Mucosa of gallbladder (tissue), 1 donor: ENCODE data around the gene MIDN. TPM values are rescaled to one million over a fixed set of nuclear protein-coding genes. Genes with fewer than 3 reads are reported as not detected.

ENCODE experiments used
- DNase-seq: peaks from one replicate; pipeline ENCODE4 v3.0.0-alpha.2; 2020; ENCODE audit warnings: low spot score
- total RNA-seq: library from RNA; stranded (reverse); gene quantifications from one replicate; pipeline ENCODE4 v1.2.1, GENCODE V29; 2021
- donor health status: DM: no; HTN: no; CAD: no.

The MIDN gene
- total RNA-seq, 1 donor from 2014 or later, result 127 TPM

DNA sequence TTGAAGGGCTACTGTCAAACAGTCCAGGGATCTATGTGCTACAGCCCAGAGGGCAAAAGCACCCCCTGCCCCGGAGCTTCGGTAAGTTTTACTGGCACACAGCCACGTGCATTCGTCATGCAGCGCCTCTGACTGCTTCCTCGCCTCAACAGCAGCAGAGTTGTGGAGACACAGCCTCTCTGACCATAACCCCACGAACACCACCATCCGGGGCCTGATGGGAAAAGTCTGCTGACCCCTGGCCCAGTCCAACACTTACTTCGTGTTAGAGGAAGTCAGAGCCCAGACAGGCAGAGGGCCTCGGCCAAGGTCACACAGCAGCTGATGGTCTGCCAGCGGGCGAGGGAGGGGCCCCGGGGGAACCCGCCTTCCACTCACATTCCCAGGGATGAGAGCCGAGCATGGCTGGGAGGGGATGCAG is 15.7 kb upstream of the MIDN start:
- no peak for DNase-seq

DNA sequence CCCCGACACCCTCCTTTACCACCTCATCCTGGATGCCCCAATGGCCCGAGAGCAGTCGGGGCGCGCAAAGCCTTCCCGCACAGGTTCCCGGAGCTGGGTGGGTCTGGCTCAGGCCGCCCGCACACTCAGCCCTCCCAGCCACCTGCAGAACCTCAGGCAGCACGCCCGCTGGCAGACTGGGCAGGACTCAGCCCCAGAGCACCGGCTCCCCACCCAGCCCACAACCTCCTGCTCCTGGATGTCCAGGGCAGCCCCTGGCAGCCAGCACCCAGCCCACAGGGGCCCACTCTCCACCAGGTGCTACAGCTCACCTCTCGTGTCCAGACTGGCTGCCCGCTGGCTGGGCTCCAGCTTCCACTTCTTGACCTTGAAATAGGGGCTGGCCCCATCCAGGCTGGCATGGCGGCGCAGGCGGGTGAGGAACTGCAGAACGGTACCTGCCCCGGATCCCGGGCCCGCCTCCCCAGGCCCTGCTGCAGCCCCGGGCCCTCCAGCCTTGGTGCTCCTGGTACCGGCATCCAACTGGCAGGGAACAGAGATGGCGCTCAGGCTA is 15.2 kb upstream of the MIDN start:
- DNase-seq, result no peak

DNA sequence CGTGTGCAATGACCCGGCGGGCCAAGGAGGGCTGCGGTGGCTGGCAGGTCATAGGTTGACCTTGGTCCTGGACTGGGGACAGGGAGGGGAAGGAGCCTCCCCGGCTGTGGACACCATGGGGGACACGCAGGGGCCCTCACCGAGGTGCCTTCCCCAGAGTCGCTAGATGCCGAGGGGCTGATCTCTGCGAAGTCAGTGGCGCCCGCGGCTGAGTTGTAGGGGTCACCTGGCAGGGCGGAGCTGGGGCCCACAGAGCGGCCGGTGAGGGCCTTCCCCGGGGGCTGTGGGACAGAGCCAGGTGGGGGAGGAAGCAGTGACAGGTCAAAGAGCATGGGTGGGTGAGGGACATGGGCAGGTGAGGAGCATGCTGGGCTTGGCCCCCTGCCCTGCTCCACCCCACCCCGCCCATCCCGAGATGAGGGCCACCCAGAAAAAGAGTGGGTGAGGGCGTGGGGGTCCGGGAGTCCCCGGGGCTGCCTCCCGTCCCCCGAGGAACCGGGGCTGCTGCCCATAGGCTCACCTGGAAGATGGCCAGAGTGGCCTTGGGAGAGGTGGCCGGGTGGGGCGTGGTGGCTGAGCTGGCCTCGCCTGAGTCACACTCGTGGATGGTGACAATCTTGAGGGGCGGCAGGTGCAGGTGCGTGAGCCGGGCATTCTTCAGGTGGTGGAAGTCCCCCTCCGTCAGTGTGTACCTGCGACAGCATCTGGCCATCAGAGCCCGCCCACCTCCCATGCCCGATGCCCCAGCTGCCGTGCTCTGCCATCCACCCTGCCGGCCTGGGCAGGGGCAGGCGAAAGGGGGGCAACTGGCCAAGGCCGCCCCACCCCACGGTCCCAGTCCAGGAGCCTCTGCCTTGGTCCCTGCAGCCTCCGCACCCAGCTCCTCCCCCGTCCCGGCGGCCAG is 14.1 kb upstream of the MIDN start:
- no peak for DNase-seq

DNA sequence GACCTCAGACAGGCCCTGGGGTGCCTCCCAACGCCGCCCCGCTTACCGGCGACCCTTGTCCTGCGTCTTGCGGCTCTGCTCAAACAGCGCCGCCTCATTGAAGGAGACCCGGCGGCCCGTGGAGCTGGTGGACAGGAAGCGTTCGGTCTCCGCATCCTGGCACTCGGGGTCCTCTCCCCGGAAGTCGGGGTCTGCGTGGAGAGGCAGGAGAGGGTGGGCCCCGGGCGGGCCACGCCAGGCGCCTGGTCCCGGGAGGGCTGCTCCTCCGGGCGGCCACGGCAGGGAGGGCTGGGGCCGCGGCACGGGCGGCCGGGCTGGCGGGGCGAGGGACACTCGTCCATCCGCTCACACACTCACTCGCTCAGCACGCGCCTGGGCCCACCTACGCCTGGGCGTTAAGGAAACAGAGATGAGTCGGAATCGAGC is 13.4 kb upstream of the MIDN start:
- no peak for DNase-seq

DNA sequence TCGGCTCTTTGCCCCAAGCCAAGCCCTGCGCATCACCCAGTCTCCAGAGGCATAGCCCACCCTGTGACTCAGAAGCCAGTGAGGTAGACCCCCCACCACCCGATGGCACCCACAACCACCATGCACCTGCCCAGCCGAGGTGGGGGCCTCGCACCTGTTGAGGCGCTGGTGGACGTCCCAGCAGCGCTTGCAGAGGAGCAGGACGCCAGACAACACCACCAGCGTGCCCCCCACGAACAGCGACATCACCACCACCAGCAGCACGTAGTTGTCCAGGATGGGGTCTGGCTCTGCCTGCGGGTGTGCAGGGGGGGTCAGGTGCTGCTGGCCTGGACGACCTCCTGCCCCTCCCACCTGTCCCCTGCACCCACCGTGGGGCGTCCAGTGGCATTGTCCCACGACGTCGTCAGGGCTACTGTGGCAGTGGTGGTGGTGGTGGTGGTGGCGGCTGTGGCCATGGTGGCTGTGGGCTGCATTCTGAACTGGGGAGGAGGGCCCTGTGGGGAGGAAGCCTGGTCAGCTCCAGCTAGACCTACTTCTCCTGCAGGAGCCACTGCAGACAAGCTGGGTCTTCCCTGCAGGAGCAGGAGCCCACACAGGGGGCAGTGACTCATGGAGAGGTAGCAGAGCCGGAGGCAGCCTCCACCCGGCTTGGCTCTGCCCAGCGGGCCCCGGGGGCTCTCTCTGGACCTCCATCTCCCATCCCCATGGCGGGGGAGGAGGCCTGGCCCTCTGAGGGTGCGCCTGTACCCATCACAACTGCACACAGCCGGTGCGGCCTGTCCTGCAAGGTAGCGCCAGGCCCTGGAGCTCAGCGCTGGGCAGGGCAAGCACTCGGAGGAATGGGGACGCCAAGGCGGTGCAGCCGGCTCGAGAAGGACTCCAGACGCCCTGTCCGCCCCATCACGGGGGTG is 12.5 kb upstream of the MIDN start:
- no peak for DNase-seq

DNA sequence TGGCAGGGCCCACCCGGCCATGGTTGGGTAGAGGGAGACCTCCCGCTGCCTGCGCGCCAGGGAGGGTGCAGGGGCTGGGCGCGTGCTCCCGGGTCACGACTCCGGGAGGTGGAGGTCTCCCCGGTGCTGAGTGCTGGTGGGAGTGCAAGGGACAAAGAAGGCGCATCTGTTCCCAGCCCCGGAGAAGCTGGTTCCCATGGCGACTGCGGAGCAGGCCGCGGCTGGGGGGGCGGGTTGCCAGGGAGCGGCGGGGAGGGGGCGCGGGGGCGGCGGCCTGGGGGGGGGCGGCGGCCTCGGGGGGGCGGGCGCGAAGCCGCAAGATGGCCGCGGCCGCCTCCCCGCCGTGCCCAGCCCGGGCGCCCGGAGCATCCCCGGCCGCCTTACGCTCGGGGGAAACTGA is 11.8 kb upstream of the MIDN start:
- no peak for DNase-seq

DNA sequence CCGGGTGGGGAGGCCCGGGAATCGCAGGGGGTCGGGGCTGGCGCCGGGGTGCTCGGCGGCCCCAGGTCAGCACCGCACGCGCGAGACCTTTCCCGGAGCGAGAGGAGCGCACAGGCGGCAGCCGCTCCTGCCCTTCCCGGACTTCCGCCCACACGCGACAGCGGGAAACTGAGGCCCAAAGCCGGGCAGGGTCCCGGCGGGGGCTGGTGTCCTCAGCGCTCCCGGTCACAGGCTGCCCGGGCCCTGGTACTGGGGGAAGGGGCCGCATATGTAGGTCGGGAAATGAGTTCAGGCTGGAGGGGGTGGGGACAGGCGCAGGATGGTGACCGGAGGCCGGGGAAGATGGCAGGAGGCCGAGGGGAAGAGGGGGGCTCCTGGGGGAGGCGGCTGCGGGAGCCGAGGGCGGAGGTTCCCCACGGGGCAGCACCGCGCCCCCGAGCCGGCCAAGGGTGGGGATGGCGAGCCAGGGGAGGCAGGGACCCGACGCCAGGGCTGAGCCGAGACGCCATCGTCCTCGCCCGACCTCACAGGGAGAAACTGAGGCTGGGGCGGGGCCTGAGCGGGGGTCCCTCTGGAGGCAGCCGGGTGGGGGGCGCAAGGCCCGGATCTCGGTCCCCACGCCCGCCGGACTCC is 11.2 kb upstream of the MIDN start:
- no peak for DNase-seq

DNA sequence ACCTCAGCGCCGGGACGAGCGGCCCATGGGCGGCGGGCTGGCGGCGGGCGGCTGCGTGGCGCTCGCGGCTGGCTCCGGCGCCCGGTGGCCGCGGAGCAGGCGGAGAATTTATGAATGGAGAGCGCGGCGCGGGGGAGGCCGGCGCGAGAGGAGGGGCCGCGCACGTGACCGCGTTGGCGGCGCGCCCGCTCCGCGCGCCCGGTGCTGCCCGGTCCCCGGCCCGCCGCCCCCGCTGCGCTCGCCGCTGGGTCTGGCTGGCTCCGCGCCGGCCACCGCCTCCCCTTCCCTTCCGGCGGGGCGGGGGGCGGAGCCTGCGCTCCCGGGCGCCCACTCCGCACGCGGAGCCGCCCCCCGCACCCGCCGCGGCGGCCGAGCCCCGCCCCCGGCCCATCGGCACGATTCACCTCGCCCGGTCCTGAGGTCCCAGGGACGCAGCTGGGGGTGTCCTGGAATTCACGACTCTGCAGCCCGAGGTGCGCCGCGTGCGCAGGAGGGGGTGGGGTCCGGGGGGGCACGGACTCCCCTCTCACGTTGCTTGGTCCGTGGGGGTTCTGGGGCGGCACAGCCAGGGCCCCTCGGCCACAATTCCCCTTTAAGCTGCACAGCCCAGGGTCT is 10.5 kb upstream of the MIDN start, which contains the start of gene CBARP:
Gene CBARP, minus strand, starts transcription at position 252 of the 615 bp plus-strand sequence. CDS start 1,905 bp downstream, outside the sequence.
- no peak for DNase-seq

DNA sequence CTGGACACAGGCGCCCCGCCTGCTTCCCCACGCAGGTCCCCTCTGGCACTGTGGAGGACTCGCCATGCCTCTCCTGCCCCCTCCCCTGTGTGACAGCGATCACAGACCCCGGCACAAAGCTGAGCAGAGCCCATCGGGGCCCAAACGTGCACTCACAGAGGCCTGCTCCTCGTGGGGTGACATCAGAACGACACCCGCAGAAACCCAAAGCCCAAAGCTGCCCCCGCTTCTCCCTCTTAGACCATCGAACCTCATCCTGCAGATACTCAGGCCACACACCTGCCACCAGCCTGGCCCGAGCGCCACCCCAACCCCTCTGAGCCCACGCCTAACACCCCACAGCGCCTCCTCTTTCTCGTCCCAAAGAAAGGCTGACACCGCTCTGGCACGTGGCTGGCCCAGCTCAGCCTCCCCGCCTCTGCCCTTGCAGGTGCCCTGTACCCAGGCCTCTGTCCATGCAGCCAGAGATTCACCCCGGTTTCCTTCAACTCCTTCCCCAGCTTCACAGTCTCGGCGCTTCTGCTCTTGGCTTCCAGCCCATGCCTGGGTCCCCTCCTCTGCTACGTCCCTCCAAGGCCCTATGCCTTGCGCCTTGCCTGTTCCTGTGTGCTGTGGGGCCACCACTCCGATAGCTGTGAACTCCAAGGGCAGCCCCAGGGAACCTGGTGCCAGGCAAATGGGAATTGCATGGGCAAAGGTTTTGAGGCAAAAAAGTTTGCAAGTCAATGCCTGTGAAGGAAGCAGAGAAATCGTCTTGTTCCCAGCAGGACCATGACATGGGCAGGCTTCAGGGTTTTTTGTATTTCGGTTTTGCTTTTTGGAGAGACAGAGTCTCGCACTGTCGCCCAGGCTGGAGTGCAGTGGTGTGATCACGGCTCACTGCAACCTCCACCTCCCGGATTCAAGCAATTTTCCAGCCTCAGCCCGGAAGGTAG is 9.7 kb upstream of the MIDN start:
- DNase-seq, result no peak

DNA sequence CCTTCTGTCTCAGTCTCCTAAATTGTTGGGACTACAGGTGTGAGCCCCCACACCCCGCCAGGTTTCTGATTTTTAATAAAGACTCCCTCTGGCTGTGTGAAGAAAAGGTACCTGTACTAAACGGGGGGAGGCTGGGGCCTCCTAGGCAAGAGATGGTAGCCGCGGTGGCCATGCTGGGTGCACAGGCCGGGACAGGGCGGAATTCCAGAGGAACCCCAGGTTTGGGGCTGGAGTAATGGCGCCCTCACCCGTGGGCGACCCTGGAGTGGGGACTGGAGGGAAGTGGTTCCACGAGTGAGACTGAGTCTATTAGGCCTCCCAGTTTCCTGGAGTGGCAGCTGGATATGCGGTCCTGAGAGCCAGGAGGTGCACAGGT is 9.0 kb upstream of the MIDN start:
- DNase-seq, result no peak

DNA sequence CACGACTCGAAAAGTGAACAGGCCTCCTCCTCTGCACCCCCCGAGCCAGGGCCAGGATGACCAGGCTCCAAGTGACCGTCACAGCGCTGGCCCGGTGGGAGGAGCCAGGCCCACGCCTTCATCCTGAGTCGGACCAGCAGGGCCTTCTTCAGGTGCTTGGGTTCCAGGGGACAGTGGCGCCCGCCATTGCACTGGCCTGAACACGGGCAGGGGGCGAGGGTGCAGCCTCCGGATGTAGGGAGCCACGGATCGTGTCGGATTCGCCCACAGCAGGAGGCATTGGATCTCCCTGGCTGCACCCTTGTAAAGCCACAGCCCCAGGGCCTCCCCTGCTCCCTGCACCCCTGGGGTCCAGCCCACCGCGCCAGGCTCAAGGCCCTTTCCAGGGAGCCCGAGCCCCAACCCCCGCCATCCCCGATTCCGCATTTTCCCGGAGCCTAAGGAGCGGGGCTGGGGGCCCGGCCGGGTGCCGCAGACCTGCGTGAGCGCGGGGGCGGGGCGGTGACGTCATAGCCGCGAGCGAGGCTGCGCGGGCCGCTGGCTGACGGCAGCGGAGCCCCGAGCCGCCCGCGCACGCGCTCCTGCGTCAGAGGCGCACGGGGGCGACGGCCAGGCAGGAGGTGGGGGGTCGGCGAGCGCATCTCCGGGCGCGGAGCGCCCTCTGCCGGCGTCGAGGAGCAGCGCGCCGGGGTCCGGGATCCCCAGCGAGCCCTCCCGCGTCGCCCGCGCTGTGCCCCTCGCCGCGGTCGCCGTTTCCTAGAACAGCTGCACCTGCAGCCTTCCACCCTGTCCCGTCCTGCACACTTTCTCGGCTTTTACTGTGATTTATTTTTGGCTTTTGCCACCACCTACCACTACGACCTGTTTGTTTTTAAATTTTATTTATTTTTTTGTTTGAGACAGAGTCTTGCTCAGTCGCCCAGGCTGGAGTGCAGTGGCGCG is 8.3 kb upstream of the MIDN start:
- peak; percentile 88 for DNase-seq

DNA sequence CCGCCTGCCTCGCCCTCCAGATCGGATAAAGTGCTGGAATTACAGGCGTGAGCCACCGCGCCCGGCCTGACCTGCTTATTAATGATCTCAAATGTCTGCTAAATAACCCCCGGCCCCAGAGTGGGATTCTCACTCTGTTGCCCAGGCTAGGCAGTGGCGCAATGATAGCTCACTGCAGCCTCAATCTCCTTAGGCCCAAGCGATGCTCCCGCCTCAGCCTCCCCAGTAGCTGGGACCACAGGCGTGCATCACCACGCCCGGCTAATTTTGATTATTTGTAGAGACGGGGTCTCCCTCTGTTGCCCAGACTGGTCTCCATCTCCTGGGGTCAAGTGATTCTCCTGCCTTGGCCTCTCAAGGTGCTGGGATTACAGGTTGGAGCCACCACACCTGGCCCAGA is 7.5 kb upstream of the MIDN start:
- no peak for DNase-seq

DNA sequence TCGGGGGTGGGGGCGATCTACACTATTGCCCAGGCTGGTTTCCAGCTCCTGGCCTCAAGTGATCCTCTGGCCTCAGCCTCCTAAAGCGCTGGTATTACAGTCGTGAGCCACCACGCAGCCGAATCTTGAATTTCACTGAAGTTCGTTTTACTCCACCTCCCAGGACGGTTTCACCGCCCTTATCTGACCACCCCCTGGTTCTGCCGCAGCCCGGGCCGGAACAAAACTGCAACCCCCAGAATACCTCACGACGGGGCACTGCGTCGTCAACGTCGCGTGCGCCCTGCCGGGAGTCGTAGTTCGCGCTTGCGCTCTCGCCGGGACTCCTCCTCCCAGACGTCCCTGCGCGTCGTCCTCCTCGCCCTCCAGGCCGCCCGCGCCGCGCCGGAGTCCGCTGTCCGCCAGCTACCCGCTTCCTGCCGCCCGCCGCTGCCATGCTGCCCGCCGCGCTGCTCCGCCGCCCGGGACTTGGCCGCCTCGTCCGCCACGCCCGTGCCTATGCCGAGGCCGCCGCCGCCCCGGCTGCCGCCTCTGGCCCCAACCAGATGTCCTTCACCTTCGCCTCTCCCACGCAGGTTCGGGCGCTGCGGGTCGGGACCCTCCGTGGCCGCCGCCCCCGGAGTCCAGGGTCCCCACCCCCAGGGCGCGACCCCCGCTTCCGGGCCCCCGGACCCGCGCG is 6.8 kb upstream of the MIDN start, which contains the start of gene ATP5F1D:
Gene ATP5F1D, plus strand, starts transcription at position 335 of the 679 bp plus-strand sequence. Its CDS starts 100 bp downstream, at position 435.
- DNase-seq, result peak; percentile 95

DNA sequence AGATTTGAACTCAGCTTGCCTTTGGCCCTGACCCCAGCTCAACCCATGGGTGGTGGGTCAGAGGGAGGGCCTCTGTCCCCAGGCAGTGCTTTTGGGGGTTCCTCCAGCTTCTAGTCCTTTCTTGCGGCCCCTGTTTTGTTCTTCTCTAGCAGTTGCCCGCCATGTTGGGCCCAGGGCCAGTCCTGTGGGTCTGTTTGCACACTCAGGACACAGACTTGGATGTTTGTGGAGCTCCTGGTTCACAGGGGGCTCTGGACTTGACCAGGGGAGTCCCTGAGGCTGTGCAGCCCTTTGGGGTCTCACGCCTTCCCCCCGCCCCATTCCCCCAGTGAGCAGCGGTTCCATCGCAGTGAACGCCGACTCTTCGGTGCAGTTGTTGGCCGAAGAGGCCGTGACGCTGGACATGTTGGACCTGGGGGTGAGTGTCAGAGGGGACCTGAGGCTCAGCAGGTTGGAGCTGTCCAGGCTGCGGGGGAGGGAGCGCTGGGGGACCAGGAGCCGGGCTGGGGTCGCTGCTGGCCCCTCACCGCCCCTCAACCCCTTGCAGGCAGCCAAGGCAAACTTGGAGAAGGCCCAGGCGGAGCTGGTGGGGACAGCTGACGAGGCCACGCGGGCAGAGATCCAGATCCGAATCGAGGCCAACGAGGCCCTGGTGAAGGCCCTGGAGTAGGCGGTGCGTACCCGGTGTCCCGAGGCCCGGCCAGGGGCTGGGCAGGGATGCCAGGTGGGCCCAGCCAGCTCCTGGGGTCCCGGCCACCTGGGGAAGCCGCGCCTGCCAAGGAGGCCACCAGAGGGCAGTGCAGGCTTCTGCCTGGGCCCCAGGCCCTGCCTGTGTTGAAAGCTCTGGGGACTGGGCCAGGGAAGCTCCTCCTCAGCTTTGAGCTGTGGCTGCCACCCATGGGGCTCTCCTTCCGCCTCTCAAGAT is 4.4 kb upstream of the MIDN start:
- DNase-seq, result peak; percentile 89

DNA sequence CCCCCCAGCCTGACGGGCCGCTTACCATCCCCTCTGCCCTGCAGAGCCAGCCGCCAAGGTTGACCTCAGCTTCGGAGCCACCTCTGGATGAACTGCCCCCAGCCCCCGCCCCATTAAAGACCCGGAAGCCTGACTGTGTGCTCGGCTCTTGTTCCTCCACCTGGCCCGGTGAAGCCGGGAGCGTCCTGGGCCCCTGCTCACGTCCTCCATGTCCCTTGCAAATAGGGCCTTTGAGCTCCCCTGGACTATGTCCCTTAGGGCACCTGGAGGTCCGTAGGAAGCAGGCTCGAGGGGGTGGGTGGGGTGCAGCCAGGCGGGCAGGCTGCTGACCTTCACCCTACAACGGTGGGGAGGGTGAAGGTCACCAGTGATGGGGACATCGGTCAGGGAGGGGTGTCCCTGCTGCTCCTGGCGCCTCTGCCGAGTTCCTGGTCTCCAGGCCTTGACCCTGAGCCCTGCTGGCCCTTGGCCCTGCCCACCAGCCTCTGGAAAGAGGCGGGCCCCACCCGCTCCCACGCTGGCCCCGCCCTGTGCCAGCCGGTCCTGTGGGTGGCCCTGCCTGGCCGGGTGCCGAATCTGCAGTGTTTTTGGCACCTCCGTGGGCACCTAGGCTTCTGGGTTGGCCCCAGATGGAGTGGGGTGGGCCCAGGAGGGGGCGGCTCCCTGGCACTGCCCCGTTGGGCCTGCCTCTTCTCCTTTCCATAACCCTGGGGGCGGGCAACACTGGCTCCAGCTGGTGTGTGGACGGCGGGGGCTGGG is 3.5 kb upstream of the MIDN start:
- DNase-seq, result no peak

DNA sequence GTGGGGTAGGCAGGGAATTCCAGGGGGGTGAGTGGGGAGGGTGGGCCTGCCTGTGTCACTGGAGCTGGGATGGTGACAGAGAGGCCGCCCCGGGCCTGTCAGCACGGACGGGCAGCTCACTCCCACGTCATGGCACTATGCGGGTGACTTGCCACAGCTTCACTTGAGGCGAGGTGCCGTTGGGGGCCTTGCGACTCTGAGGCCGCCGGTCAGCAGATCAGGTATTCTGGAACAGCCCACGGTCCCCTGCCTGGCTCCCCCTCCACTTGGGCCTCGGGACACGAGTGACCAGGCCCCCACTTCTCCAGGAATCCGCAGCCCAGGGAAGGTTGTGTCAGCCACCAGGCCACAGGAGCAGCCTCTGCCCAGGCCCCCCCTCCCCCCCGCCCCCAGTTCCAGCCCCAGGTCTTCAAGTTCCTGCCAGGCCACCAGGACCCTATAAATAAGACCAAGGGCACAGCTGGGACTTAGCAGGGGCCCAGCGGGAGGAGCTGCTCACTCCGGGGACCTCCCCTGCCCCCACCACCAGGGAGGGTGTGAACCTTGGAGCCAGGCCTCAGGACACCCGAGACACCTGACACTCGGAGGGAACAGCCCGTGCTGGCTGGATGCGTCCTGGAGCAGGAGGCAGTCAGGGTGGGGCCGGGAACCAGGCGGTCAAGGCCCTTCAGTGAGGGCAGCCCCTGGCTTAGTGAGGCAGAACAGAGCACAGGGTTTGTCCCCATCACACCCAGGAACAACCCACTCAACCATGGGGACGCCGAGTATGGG is 2.7 kb upstream of the MIDN start:
- DNase-seq, result no peak
